Measurements from ENCODE around the gene EYA4. TPM values are rescaled to one million over a fixed set of nuclear protein-coding genes. Genes with fewer than 3 reads are reported as not detected.

EYA4 gene
- total RNA-seq, 1 donor from 2014 or later = 11.1 TPM

- no peak for DNase-seq (ENCODE audit: low spot score)
These were observed 330.5 kb downstream of the EYA4 start for GRCh38 chr6:133571681-133572080.

GRCh38 chr6:133577851-133578250, 336.7 kb downstream of the EYA4 start:
- no peak for DNase-seq (ENCODE audit: low spot score)
